Sigmoid colon (tissue), 7 donors: ENCODE measurements around the gene CUL7. TPM values are rescaled to one million over a fixed set of nuclear protein-coding genes. Genes with fewer than 3 reads are reported as not detected.

ENCODE experiments used
- DNase-seq: peaks from one replicate; pipeline ENCODE4 v3.0.0-alpha.2; 2019
- H3K27ac ChIP-seq, 4 donors: fragments of 200-600 bp; sonication (generic); one replicate each; pipeline ENCODE4 v1.5.1; 2016 to 2019; ENCODE audit warnings: mild to moderate bottlenecking in 1 of 4
- H3K27me3 ChIP-seq, 3 donors: fragments of 200-600 bp; sonication (generic); one replicate each; pipeline ENCODE4 v1.5.1; 2019; ENCODE audit warnings: mild to moderate bottlenecking in 1 of 3
- H3K36me3 ChIP-seq, 4 donors: fragments of 200-600 bp; sonication (generic); one replicate each; pipeline ENCODE4 v1.5.1; 2016 to 2019
- H3K4me1 ChIP-seq, 4 donors: fragments of 200-600 bp; sonication (generic); one replicate each; pipeline ENCODE4 v1.5.1; 2017 to 2019
- H3K4me3 ChIP-seq, 4 donors: fragments of 200-600 bp; sonication (generic); one replicate each; pipeline ENCODE4 v1.5.1; 2017 to 2019; ENCODE audit warnings: mild to moderate bottlenecking in 2 of 4, moderate library complexity in 1 of 4
- H3K9me3 ChIP-seq, 4 donors: fragments of 200-600 bp in 3 of 4; sonication (generic) in 3 of 4; one replicate each; pipeline versions ENCODE4 v1.5.1 to v1.6.1; 2013 to 2019
- EP300 ChIP-seq, 4 donors: sonication (generic); formaldehyde crosslinking; IDR thresholded peaks; one replicate each; pipeline ENCODE4 v1.6.1; 2017; ENCODE audit warnings: antibody characterized with exemption in 4 of 4
- POLR2A ChIP-seq, 2 donors: fragments of 450-650 bp; IDR thresholded peaks; one replicate each; pipeline ENCODE4 v1.6.1; 2016; ENCODE audit warnings: antibody characterized with exemption in 2 of 2, mild to moderate bottlenecking in 2 of 2, moderate library complexity in 2 of 2
- POLR2AphosphoS5 ChIP-seq, 4 donors: sonication (generic); formaldehyde crosslinking; IDR thresholded peaks; one replicate each; pipeline ENCODE4 v1.6.1; 2017; ENCODE audit warnings: antibody characterized with exemption in 4 of 4
- WGBS, 2 donors: extraction: QIAGEN DNeasy Blood & Tissue Kit; methylation state at CpG; one replicate each; pipeline ENCODE4 v1.1.7; 2013; 5-methylcytosine and 5-hydroxymethylcytosine counted together
- intact Hi-C: fragments of 100-400 bp; cut with DNase I; formaldehyde crosslinking; loops from one replicate; pipeline ENCODE4 v1.15.1; 2023
- polyA plus RNA-seq, 3 donors: library from polyadenylated mRNA; stranded (reverse); fragments of 200-250 nt; gene quantifications; one replicate each; pipeline ENCODE4 v1.2.3, GENCODE V29; 2013
- total RNA-seq, 4 donors: library from RNA; depleted of rRNA; stranded (reverse); fragments of >200 nt; gene quantifications; one replicate each; pipeline ENCODE4 v1.1.0, GENCODE V29; 2016
- TF ChIP-seq, protein P1 (sequence below), 4 experiments: fragments of 450-650 bp in 3 of 4; fragments of 200-600 bp in 1 of 4; IDR thresholded peaks; one replicate each; pipeline ENCODE4 v1.5.1; 2016 to 2019; ENCODE audit warnings: antibody characterized with exemption in 4 of 4, mild to moderate bottlenecking in 3 of 4, moderate library complexity in 2 of 4
- donor health status: healthy with polysubstance abuse.
- donor health status: Bipolar disorder and iron deficiency.
- donor health status: healthy.

CUL7 gene
- total and polyA plus RNA-seq, 7 donors: 3.0 to 14.4 (median 10.3) TPM

DNA sequence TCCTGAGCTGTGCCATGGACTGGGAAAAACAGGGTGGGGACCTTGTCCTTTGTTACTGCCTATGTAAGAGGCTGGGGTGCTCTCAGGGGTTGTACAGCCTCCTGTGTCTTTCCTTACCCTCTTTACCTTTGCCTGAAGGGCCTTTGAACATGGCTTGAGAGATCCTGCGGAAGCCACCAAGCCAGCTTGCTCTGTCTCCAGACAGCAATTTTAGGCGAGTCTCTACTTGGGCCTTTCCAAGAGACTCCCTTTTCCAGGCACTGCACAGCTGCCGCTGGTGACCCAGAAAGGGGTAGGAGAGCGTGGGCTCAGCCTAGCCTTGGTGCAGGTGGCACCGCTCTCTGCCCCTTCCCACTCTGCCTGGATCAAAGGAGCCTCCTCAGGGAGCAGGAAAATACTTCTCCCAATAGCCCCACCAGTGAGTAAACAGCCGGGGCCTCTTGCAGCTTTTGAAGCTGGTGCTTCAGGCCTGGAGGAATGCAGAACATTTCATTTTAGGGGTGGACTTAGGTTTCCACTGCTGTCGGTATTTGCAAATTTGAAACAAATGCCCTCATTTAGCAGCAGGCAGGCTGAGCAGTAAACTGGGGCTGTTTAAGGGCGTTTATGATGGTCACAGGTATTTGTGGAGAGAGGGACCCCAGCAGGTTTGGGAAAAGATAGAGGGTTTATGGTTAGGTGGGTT, 36.4 kb upstream of the CUL7 start:
- intact Hi-C loops: no loop called here
- H3K27ac ChIP-seq: peak overlapping the region in 1 of 4 donors; percentile 14
- no peak for DNase-seq

DNA sequence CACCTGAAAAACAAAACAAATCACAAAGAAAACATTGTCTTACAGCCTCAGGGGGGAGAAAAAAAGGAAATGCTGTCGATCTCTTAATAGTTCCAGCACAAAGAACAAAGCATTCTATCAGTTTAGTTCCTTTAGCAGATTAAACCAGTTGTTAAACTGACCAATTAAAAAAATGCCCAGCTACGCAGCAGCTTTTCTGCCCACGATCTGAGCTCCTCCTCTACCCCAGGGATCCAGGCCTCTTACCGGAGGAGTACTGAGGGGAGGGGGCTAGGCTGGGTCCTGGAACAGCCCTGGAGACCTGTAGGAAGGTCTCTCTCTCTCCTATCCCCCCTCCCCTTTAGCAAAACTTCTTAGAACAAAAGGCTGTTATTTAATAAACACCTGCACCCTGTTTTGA, 35.8 kb upstream of the CUL7 start:
- peak overlapping the region in 1 of 4 donors; percentile 14 for H3K27ac ChIP-seq
- no peak for DNase-seq
- H3K27me3 ChIP-seq: no peaks in the 10 kb centered on the region
- TF ChIP-seq POLR2AphosphoS5 (IDR thresholded peaks at IDR 0.05): no peak
- TF ChIP-seq, protein P1, sequence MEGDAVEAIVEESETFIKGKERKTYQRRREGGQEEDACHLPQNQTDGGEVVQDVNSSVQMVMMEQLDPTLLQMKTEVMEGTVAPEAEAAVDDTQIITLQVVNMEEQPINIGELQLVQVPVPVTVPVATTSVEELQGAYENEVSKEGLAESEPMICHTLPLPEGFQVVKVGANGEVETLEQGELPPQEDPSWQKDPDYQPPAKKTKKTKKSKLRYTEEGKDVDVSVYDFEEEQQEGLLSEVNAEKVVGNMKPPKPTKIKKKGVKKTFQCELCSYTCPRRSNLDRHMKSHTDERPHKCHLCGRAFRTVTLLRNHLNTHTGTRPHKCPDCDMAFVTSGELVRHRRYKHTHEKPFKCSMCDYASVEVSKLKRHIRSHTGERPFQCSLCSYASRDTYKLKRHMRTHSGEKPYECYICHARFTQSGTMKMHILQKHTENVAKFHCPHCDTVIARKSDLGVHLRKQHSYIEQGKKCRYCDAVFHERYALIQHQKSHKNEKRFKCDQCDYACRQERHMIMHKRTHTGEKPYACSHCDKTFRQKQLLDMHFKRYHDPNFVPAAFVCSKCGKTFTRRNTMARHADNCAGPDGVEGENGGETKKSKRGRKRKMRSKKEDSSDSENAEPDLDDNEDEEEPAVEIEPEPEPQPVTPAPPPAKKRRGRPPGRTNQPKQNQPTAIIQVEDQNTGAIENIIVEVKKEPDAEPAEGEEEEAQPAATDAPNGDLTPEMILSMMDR (IDR thresholded peaks at IDR 0.05): no peak
- no peak for TF ChIP-seq POLR2A (IDR thresholded peaks at IDR 0.05)
- TF ChIP-seq EP300 (IDR thresholded peaks at IDR 0.05): no peak
- WGBS, 2 donors: 23 to 56% methylated on average over 4 of the region's 4 CpGs
- H3K4me3 ChIP-seq: no peak overlapping the region
- peaks cover 0 to 10% (median 4%) of the 10 kb centered on the region in 4 donors for H3K4me1 ChIP-seq
- H3K9me3 ChIP-seq: no peaks in the 10 kb centered on the region
- intact Hi-C loops: no loop called here
- no peaks in the 10 kb centered on the region for H3K36me3 ChIP-seq

More for the DNA sequence above, 36.4 kb upstream of the CUL7 start:
- Histone ChIP-seq H3K4me1 (peaks cover 0 to 12% (median 5%) of the 10 kb centered on the region in 4 donors), H3K9me3 (no peaks in the 10 kb centered on the region), H3K4me3 (no peak overlapping the region), H3K27me3 (no peaks in the 10 kb centered on the region), H3K36me3 (no peaks in the 10 kb centered on the region)
- 25 to 67% methylated on average over 8 of the region's 8 CpGs for WGBS, 2 donors
- TF ChIP-seq EP300 (IDR thresholded peaks at IDR 0.05): no peak
- TF ChIP-seq POLR2AphosphoS5 (IDR thresholded peaks at IDR 0.05): no peak
- TF ChIP-seq, protein P1 (IDR thresholded peaks at IDR 0.05): no peak
- TF ChIP-seq POLR2A (IDR thresholded peaks at IDR 0.05): no peak

DNA sequence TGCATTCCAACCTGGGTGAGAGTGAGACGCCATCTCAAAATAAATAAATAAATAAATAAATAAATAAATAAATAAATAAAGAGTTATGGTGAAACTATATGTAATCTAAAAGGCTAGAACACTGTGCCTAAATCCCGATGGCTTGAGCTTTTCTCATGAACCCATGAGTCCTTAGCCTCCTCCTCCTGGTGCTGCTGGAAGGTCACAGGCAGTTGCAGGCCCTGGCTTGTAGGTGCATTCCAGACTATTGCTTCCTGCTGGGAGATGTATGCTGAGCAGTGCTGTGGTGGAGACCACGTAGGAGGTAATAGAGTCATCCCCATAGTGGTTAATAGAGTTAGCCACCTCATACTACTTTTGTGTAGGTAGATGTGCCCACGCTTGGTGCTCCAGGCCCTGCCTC, 35.0 kb upstream of the CUL7 start:
- H3K36me3 ChIP-seq: no peaks in the 10 kb centered on the region
- DNase-seq: no peak
- intact Hi-C loops: no loop called here
- H3K4me3 ChIP-seq: no peak overlapping the region
- TF ChIP-seq EP300 (IDR thresholded peaks at IDR 0.05) (no peak), POLR2A (IDR thresholded peaks at IDR 0.05) (no peak), POLR2AphosphoS5 (IDR thresholded peaks at IDR 0.05) (no peak)
- TF ChIP-seq, protein P1 (IDR thresholded peaks at IDR 0.05): no peak
- 90% methylated on average over 4 of the region's 4 CpGs for WGBS, 2 donors
- no peaks in the 10 kb centered on the region for H3K27me3 ChIP-seq
- no peak overlapping the region for H3K27ac ChIP-seq
- H3K4me1 ChIP-seq: peaks cover 0 to 5% (median 2%) of the 10 kb centered on the region in 4 donors
- no peaks in the 10 kb centered on the region for H3K9me3 ChIP-seq

DNA sequence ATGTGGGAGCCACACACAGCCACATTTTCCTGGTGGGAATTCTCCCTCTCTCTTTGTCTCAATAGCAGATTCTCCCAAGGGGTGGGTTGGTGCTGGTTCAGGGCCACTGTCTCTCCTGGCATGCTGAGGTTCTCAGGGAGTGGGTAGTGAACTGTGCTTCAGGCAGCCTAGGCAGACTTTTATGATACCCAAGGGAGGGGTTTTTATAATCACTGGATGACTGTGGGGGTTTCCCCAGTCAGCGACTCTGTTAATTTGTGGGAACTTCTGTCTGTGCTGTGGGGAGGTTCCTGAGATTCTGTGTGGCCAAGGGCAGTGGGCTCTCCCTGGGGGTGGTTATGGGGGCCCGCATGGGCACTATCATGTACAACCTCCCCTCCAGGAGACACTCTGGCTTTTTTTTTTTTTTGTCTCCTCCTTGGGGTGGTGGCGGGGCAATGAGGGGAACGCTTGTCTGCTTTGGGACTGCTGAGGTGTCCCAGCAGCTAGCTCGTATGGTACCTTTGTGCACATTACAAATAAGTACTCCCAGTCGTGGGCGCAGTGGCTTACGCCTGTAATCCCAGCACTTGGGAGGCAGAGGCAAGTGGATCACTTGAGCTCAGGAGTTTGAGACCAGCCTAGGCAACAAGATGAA, 32.5 kb upstream of the CUL7 start:
- no peak overlapping the region for H3K4me3 ChIP-seq
- no peak for DNase-seq
- 30 to 63% methylated on average over 8 of the region's 8 CpGs for WGBS, 2 donors
- H3K27me3 ChIP-seq: no peaks in the 10 kb centered on the region
- H3K27ac ChIP-seq: no peak overlapping the region
- H3K9me3 ChIP-seq: no peaks in the 10 kb centered on the region
- no peaks in the 10 kb centered on the region for H3K36me3 ChIP-seq
- TF ChIP-seq POLR2AphosphoS5 (IDR thresholded peaks at IDR 0.05) (no peak), EP300 (IDR thresholded peaks at IDR 0.05) (no peak), POLR2A (IDR thresholded peaks at IDR 0.05) (no peak)
- TF ChIP-seq, protein P1 (IDR thresholded peaks at IDR 0.05): no peak
- intact Hi-C loops: no loop called here
- H3K4me1 ChIP-seq: no peaks in the 10 kb centered on the region
